Stomach (tissue), 4 donors: ENCODE data around the gene DRAM1.

ENCODE experiments used
- CTCF ChIP-seq, 7 experiments: fragments of 450-650 bp in 4 of 7; fragments of 200-600 bp in 3 of 7; sonication (generic) in 3 of 7; IDR thresholded peaks; one replicate each; pipeline ENCODE4 v1.5.1; 2016 to 2019; ENCODE audit warnings: antibody characterized with exemption in 7 of 7, control low read depth in 2 of 7, mild to moderate bottlenecking in 1 of 7
- EP300 ChIP-seq: sonication (generic); formaldehyde crosslinking; IDR thresholded peaks from one replicate; pipeline ENCODE4 v1.6.1; 2017; ENCODE audit warnings: antibody characterized with exemption
- POLR2A ChIP-seq, 4 donors: fragments of 450-650 bp; IDR thresholded peaks; one replicate each; pipeline ENCODE4 v1.6.1; 2016; ENCODE audit warnings: antibody characterized with exemption in 4 of 4, control low read depth in 2 of 4, mild to moderate bottlenecking in 1 of 4, moderate library complexity in 1 of 4
- POLR2AphosphoS5 ChIP-seq, 3 donors: sonication (generic); formaldehyde crosslinking; IDR thresholded peaks; one replicate each; pipeline ENCODE4 v1.6.1; 2016; ENCODE audit warnings: antibody characterized with exemption in 3 of 3

GRCh38 chr12:101881228-101881627, 3.8 kb downstream of the DRAM1 start:
- TF ChIP-seq CTCF (IDR thresholded peaks at IDR 0.05): no peak
- no peak for TF ChIP-seq POLR2AphosphoS5 (IDR thresholded peaks at IDR 0.05)
- TF ChIP-seq EP300: no peak
- TF ChIP-seq POLR2A (IDR thresholded peaks at IDR 0.05): no peak
